SK-N-SH (cell line): ENCODE measurements around the gene CEP250.

Experiments
- CTCF ChIP-seq: fragments of 200-600 bp; sonication (generic); IDR thresholded peaks from 2 replicates; pipeline ENCODE4 v1.6.1; 2017; ENCODE audit warnings: antibody characterized with exemption, mild to moderate bottlenecking, moderate library complexity
- ELF1 ChIP-seq: IDR thresholded peaks from 2 replicates; pipeline ENCODE4 v1.4.0; 2012
- EP300 ChIP-seq, 2 experiments: IDR thresholded peaks; 2 replicates each; pipeline versions ENCODE4 v1.4.0 to v1.6.1; 2012; ENCODE audit warnings: borderline replicate concordance in 1 of 2, low read depth in 1 of 2, low read length in 1 of 2
- GABPA ChIP-seq: IDR thresholded peaks from 2 replicates; pipeline ENCODE4 v1.4.0; 2012; ENCODE audit warnings: low read depth, mild to moderate bottlenecking
- JUND ChIP-seq: IDR thresholded peaks from 2 replicates; pipeline ENCODE4 v1.4.0; 2012
- NRF1 ChIP-seq: IDR thresholded peaks from 2 replicates; pipeline ENCODE4 v1.6.1; 2012; ENCODE audit warnings: low read depth, mild to moderate bottlenecking, low read length
- RAD21 ChIP-seq: IDR thresholded peaks from 2 replicates; pipeline ENCODE4 v1.6.1; 2012; ENCODE audit warnings: mild to moderate bottlenecking, low read length
- REST ChIP-seq: IDR thresholded peaks from 2 replicates; pipeline ENCODE4 v1.6.1; 2012; ENCODE audit warnings: mild to moderate bottlenecking, low read depth, low read length, moderate library complexity
- RFX5 ChIP-seq: IDR thresholded peaks from 2 replicates; pipeline ENCODE4 v1.6.1; 2012; ENCODE audit warnings: mild to moderate bottlenecking, improper control_type of control experiment, low read length
- TCF12 ChIP-seq: IDR thresholded peaks from 2 replicates; pipeline ENCODE4 v1.4.0; 2012
- TF ChIP-seq, protein P1 (sequence below): fragments of 150-350 bp; IDR thresholded peaks from 2 replicates; pipeline ENCODE4 v1.6.1; 2016; ENCODE audit warnings: mild to moderate bottlenecking, low read depth, low read length

- TF ChIP-seq CTCF: no peak
- TF ChIP-seq EP300 (IDR thresholded peaks at IDR 0.05; ENCODE audit: borderline replicate concordance in 1 of 2, low read depth in 1 of 2, low read length in 1 of 2): no peak
- no peak for TF ChIP-seq RAD21
- no peak for TF ChIP-seq REST
- TF ChIP-seq RFX5: no peak
- no peak for TF ChIP-seq ELF1
- TF ChIP-seq TCF12: no peak
- TF ChIP-seq JUND: no peak
- no peak for TF ChIP-seq NRF1
- TF ChIP-seq GABPA: no peak
- TF ChIP-seq, protein P1, sequence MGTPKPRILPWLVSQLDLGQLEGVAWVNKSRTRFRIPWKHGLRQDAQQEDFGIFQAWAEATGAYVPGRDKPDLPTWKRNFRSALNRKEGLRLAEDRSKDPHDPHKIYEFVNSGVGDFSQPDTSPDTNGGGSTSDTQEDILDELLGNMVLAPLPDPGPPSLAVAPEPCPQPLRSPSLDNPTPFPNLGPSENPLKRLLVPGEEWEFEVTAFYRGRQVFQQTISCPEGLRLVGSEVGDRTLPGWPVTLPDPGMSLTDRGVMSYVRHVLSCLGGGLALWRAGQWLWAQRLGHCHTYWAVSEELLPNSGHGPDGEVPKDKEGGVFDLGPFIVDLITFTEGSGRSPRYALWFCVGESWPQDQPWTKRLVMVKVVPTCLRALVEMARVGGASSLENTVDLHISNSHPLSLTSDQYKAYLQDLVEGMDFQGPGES: no peak
Measured at GRCh38 chr20:35499271-35499670, 43.9 kb downstream of the CEP250 start.
